K562 (cell line): ENCODE data around the gene B4GALNT4. TPM values are rescaled to one million over a fixed set of nuclear protein-coding genes. Genes with fewer than 3 reads are reported as not detected.

Experiments
- CLOCK ChIP-seq: fragments of 250-450 bp; sonication (Bioruptor Pico); IDR thresholded peaks from 2 replicates; pipeline ENCODE4 v1.4.0; 2020; ENCODE audit warnings: mild to moderate bottlenecking, moderate library complexity, borderline replicate concordance
- FOXO4 ChIP-seq: fragments of 450-650 bp; formaldehyde crosslinking; IDR thresholded peaks from 2 replicates; pipeline ENCODE4 v1.4.0; 2020; ENCODE audit warnings: mild to moderate bottlenecking, moderate library complexity
- HDAC1 ChIP-seq, 2 experiments: fragments of 450-650 bp; IDR thresholded peaks; 2 replicates each; pipeline ENCODE4 v1.6.1; 2016 to 2017; ENCODE audit warnings: inconsistent platforms in 1 of 2, mild to moderate bottlenecking in 1 of 2, moderate library complexity in 1 of 2
- ILK ChIP-seq: fragments of 450-650 bp; IDR thresholded peaks from 2 replicates; pipeline ENCODE4 v1.6.1; 2016; ENCODE audit warnings: missing genetic modification characterization, low read depth, mild to moderate bottlenecking, missing compliant biosample characterization, moderate library complexity, borderline replicate concordance
- RAD51 ChIP-seq: fragments of 450-650 bp; IDR thresholded peaks from 2 replicates; pipeline ENCODE4 v1.7.1; 2016; ENCODE audit warnings: low read depth, mild to moderate bottlenecking, borderline replicate concordance
- TRIM24 ChIP-seq, 2 experiments: fragments of 450-650 bp; IDR thresholded peaks; 2 replicates each; pipeline ENCODE4 v1.6.1; 2016
- ZKSCAN1 ChIP-seq: fragments of 150-350 bp; IDR thresholded peaks from 2 replicates; pipeline ENCODE4 v1.6.1; 2016; ENCODE audit warnings: low read depth, low read length
- ZNF140 ChIP-seq: fragments of 250-450 bp; sonication (Bioruptor Pico); IDR thresholded peaks from 2 replicates; pipeline ENCODE4 v1.8.0; 2021; ENCODE audit warnings: moderate library complexity, mild to moderate bottlenecking, inconsistent platforms
- ZNF318 ChIP-seq, 2 experiments: fragments of 450-650 bp; IDR thresholded peaks; 2 replicates each; pipeline ENCODE4 v1.6.1; 2016; ENCODE audit warnings: mild to moderate bottlenecking in 2 of 2, borderline replicate concordance in 1 of 2, low read depth in 1 of 2, moderate library complexity in 1 of 2
- ZZZ3 ChIP-seq: fragments of 450-650 bp; IDR thresholded peaks from 2 replicates; pipeline ENCODE4 v1.6.1; 2016; ENCODE audit warnings: antibody characterized with exemption, mild to moderate bottlenecking, moderate library complexity
- polyA plus RNA-seq, 8 experiments: library from polyadenylated mRNA; depleted of rRNA in 4 of 8; stranded (reverse) in 5 of 8; unstranded in 3 of 8; fragments of >200 nt; fragmentation: Nextera tagmentation in 2 of 8; fragmentation: Illumina TruSeq in 1 of 8; extraction: Ambion mirVana in 2 of 8; extraction: Trizol in 1 of 8; gene quantifications; 2 replicates each; pipeline versions ENCODE4 v1.2.1 to v1.2.3, GENCODE V29; 2011 to 2014; ENCODE audit warnings: inconsistent platforms in 1 of 8, missing spikeins in 1 of 8
- total RNA-seq, 7 experiments: library from RNA; depleted of rRNA in 6 of 7; stranded (reverse); fragments of >200 nt in 6 of 7; fragmentation: Illumina TruSeq in 2 of 7; extraction: Trizol in 2 of 7; gene quantifications; 2 replicates each; pipeline versions ENCODE4 v1.2.1 to v1.2.3, GENCODE V29; 2011 to 2021; ENCODE audit warnings: low replicate concordance in 1 of 7
- TF ChIP-seq, protein P1 (sequence below): sonication (generic); formaldehyde crosslinking; IDR thresholded peaks from 2 replicates; pipeline ENCODE4 v1.8.1; 2023; ENCODE audit warnings: mild to moderate bottlenecking, missing genetic modification reagents, moderate library complexity

Gene B4GALNT4
- total and polyA plus RNA-seq, 9 of the 15 experiments (the other 6 are each of a cell fraction or from before 2014, with no cell fraction given) = 0.20 to 37.1 (median 10.8) TPM; not detected in 1

DNA sequence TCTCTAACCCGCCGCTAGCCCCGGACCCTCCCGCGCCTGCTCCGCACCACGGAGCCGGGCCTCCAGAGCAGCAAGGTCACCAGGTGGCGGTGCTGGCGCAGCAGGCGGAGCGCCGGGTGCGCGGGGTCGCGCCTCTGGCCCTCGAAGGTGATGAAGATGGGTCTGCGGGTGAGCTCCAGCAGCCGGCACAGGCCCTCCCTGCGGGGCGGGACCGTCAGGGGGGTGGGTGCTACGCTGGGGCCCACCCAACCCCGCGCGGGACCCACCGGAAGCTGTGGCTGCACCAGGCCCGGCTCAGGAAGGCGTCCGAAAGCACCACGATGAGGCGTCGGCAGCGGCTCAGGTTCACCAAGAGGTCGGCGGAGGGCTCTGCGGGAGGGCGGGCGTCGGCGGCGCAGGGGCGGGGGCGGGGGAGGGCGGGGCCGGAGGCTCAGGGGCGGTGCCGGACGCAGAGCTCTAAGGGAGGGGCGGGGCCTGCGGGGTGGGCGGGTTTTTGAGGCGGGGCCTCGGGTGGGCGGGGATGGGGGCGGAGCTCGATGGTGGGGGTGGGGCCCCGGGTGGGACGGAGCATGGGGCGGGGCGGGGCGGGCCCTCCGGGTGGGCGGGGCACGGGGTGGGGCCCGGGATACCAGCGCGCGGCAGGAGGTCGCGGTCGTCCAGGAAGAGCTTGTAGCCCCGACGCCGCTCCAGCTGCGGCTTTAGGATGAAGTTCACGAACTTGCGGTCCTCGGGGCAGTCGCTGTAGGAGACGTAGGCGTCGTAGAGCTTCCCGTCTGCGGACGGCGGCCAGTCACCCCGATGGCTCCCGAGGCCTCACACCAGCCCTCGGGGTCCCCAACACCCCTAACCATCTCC, 37.7 kb downstream of the B4GALNT4 start (continued):
- TF ChIP-seq ZNF318 (IDR thresholded peaks at IDR 0.05; ENCODE audit: borderline replicate concordance in 1 of 2, low read depth in 1 of 2) = no peak
- peak in 1 of 2 experiments; percentile 41; a peak in 2 of 4 replicates for TF ChIP-seq TRIM24 (IDR thresholded peaks at IDR 0.05)
- no peak for TF ChIP-seq ZNF140 (CRISPR knock-in tag)
- TF ChIP-seq, protein P1, sequence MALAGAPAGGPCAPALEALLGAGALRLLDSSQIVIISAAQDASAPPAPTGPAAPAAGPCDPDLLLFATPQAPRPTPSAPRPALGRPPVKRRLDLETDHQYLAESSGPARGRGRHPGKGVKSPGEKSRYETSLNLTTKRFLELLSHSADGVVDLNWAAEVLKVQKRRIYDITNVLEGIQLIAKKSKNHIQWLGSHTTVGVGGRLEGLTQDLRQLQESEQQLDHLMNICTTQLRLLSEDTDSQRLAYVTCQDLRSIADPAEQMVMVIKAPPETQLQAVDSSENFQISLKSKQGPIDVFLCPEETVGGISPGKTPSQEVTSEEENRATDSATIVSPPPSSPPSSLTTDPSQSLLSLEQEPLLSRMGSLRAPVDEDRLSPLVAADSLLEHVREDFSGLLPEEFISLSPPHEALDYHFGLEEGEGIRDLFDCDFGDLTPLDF = peak; percentile 83; the same call in 1 of the 2 replicates
- no peak for TF ChIP-seq ZZZ3
- no peak for TF ChIP-seq HDAC1 (IDR thresholded peaks at IDR 0.05)
- peak; percentile 92 for TF ChIP-seq ZKSCAN1
- TF ChIP-seq CLOCK (CRISPR knock-in tag) = no peak
- no peak for TF ChIP-seq FOXO4 (CRISPR knock-in tag)
- TF ChIP-seq RAD51 = peak; percentile 30; the same call in 1 of the 2 replicates
- no peak for TF ChIP-seq ILK (tag)
